H1 (cell line): ENCODE results near the gene RNF212. TPM values are rescaled to one million over a fixed set of nuclear protein-coding genes. Genes with fewer than 3 reads are reported as not detected.

Source experiments
- ATF3 ChIP-seq: IDR thresholded peaks from 2 replicates; pipeline ENCODE4 v1.6.1; 2011; ENCODE audit warnings: low read depth, mild to moderate bottlenecking, low read length; ENCODE audit not compliant: insufficient read depth
- CTBP2 ChIP-seq: IDR thresholded peaks from 2 replicates; pipeline ENCODE4 v1.7.0; 2011; ENCODE audit warnings: borderline replicate concordance, mild to moderate bottlenecking, moderate library complexity, mixed read lengths, low read length; ENCODE audit not compliant: insufficient read depth, insufficient read length
- polyA plus RNA-seq, 7 experiments: library from polyadenylated mRNA; depleted of rRNA in 3 of 7; stranded (reverse) in 5 of 7; unstranded in 2 of 7; fragments of >200 nt in 5 of 7; fragments of 200-250 nt in 2 of 7; gene quantifications; 1 replicate in 5 of 7; 2 replicates in 1 of 7; 4 replicates in 1 of 7; pipeline versions ENCODE4 v1.2.1 to v1.2.3, GENCODE V29; 2011 to 2013; ENCODE audit warnings: missing spikeins in 2 of 7, mixed read lengths in 2 of 7
- total RNA-seq: library from RNA; stranded (reverse); fragmentation: NEBNext Ultra II Directional; extraction: Animal tissue kit (Norgen Biotek cat#: 25700); gene quantifications from 2 replicates; pipeline ENCODE4 v1.2.1, GENCODE V29; 2021

Gene RNF212
- total and polyA plus RNA-seq, 2 of the 8 experiments (the other 6 are each of a cell fraction or from before 2014, with no cell fraction given), result 3.4 to 5.4 TPM

DNA sequence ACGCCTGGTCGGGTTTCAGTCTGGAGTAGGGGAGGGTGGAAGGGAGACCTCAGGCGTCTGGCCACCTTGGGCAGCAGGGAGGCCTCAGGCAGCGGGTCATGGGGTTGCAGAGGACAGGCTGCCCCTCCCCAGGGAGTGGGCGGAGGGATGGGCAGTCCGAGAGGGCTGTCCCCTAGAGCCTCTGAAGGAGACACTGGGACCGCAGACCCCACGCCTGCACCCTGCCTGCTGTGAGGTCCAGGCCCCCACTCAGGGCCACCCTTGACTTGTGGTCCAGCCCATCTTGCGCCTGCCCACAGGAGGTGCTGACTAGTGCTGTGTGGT is 85.5 kb downstream of the RNF212 start (continued):
- TF ChIP-seq ATF3 (no peak), CTBP2 (no peak)
- TF ChIP-seq, all 59 proteins: peak for 0
